Choroid plexus epithelial cell (primary cell): ENCODE results near the gene PRKCQ.

Experiments
- DNase-seq: peaks from one replicate; pipeline ENCODE4 v3.0.0-alpha.2; 2010; ENCODE audit warnings: low read depth
- H3K4me3 ChIP-seq: 2 replicates; pipeline ENCODE4 v1.5.1; 2011; ENCODE audit warnings: low read depth, mild to moderate bottlenecking, control low read depth, low read length, moderate library complexity
- CTCF ChIP-seq: conservative IDR thresholded peaks from 2 replicates; pipeline ENCODE4 v1.5.1; 2011; ENCODE audit warnings: low read depth, mild to moderate bottlenecking, control low read depth, inconsistent platforms, low read length, moderate library complexity

PRKCQ gene

GRCh38 chr10:6617309-6618076 lies 37.4 kb upstream of the PRKCQ start:
- H3K4me3 ChIP-seq, result no peak overlapping the region
- no peak for TF ChIP-seq CTCF
- no peak for DNase-seq

GRCh38 chr10:6615971-6616370 lies 35.9 kb upstream of the PRKCQ start:
- no peak for DNase-seq
- no peak overlapping the region for H3K4me3 ChIP-seq
- no peak for TF ChIP-seq CTCF

- DNase-seq, result no peak
- no peak overlapping the region for H3K4me3 ChIP-seq
- TF ChIP-seq CTCF, result no peak
Observed at GRCh38 chr10:6612371-6612770, 32.3 kb upstream of the PRKCQ start.

GRCh38 chr10:6610647-6611046 lies 30.6 kb upstream of the PRKCQ start:
- no peak overlapping the region for H3K4me3 ChIP-seq
- no peak for TF ChIP-seq CTCF
- DNase-seq, result no peak

- DNase-seq, result no peak
- H3K4me3 ChIP-seq, result no peak overlapping the region
- no peak for TF ChIP-seq CTCF
Observed at GRCh38 chr10:6609625-6610024, 29.5 kb upstream of the PRKCQ start.

- DNase-seq, result no peak
- H3K4me3 ChIP-seq, result no peak overlapping the region
- no peak for TF ChIP-seq CTCF
Observed at GRCh38 chr10:6607778-6608177, 27.7 kb upstream of the PRKCQ start.

- no peak overlapping the region for H3K4me3 ChIP-seq
- TF ChIP-seq CTCF, result no peak
- no peak for DNase-seq
Observed at GRCh38 chr10:6607182-6607581, 27.1 kb upstream of the PRKCQ start.
